ENCODE measurements around the gene LMX1B. TPM values are rescaled to one million over a fixed set of nuclear protein-coding genes. Genes with fewer than 3 reads are reported as not detected.

LMX1B gene
- total and polyA plus RNA-seq, 2 donors (not counting 3 experiments of a cell fraction or from before 2014, with no cell fraction given) = not detected

DNA sequence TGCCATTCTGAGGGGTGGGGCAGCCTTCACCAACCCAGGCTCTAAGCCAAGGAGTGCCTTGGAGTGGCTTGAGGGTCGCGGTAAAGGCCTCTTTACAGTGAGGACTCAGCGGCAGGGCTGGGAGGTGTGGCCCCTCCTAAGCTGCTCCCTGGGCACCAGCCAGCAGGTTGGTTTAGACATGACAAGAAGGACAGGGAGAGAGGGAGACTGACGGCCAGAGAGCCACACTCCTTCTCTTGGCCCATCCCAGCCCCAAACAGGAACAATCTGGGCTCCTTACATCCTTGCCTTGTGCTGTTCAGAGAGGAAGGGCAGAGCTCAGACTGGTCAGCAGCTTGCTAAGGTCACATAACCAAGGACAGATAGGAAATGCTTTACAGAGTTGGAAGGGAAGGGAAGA lies 94.5 kb downstream of the LMX1B start:
- no peaks in the 10 kb centered on the region for H3K9me3 ChIP-seq (replicated peaks; ENCODE audit: control insufficient read depth, insufficient read depth, low read length)
- H3K9me1 ChIP-seq (replicated peaks; ENCODE audit: control insufficient read depth, extremely low read depth, insufficient read depth, low read length) = no peaks in the 10 kb centered on the region
- TF ChIP-seq EZH2 (IDR thresholded peaks at IDR 0.05; ENCODE audit: borderline replicate concordance, low read depth, low read length, severe bottlenecking) = no peak
- TF ChIP-seq MYC (IDR thresholded peaks at IDR 0.05; ENCODE audit: low read depth, low read length) = no peak
- TF ChIP-seq, protein P1, sequence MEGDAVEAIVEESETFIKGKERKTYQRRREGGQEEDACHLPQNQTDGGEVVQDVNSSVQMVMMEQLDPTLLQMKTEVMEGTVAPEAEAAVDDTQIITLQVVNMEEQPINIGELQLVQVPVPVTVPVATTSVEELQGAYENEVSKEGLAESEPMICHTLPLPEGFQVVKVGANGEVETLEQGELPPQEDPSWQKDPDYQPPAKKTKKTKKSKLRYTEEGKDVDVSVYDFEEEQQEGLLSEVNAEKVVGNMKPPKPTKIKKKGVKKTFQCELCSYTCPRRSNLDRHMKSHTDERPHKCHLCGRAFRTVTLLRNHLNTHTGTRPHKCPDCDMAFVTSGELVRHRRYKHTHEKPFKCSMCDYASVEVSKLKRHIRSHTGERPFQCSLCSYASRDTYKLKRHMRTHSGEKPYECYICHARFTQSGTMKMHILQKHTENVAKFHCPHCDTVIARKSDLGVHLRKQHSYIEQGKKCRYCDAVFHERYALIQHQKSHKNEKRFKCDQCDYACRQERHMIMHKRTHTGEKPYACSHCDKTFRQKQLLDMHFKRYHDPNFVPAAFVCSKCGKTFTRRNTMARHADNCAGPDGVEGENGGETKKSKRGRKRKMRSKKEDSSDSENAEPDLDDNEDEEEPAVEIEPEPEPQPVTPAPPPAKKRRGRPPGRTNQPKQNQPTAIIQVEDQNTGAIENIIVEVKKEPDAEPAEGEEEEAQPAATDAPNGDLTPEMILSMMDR (IDR thresholded peaks at IDR 0.05; ENCODE audit: extremely low read depth in 1 of 2, insufficient read depth in 1 of 2, low read depth in 1 of 2, low read length in 2 of 2) = no peak
- no peak for TF ChIP-seq FOS (IDR thresholded peaks at IDR 0.05; ENCODE audit: borderline replicate concordance, insufficient read depth, low read length)
- no peak for TF ChIP-seq POLR2A (IDR thresholded peaks at IDR 0.05; ENCODE audit: low read depth, low read length)
- TF ChIP-seq GATA2 (IDR thresholded peaks at IDR 0.05; ENCODE audit: insufficient read depth, insufficient read length, low read depth, low read length) = no peak
- TF ChIP-seq POLR2AphosphoS5 (IDR thresholded peaks at IDR 0.05; ENCODE audit: insufficient read depth, low read depth, low read length) = no peak
- no peak for TF ChIP-seq JUN (IDR thresholded peaks at IDR 0.05; ENCODE audit: borderline replicate concordance, insufficient read depth, insufficient read length, low read depth)
- TF ChIP-seq, protein P2, sequence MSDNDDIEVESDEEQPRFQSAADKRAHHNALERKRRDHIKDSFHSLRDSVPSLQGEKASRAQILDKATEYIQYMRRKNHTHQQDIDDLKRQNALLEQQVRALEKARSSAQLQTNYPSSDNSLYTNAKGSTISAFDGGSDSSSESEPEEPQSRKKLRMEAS (IDR thresholded peaks at IDR 0.05; ENCODE audit: insufficient read depth, insufficient read length) = no peak
- no TSS peak for BruUV-seq (replicated peaks)
- no peaks in the 10 kb centered on the region for H3K79me2 ChIP-seq (ENCODE audit: control insufficient read depth, insufficient read depth, low read length)
- no peaks in the 10 kb centered on the region for H3K4me1 ChIP-seq (ENCODE audit: control insufficient read depth, extremely low read depth, insufficient read depth, low read length)
- H3K9ac ChIP-seq (replicated peaks; ENCODE audit: extremely low read depth, insufficient read depth, low read length) = no peak overlapping the region
- H2AFZ ChIP-seq (ENCODE audit: low read depth, low read length) = no peak overlapping the region
- ChIA-PET POLR2A (no interaction called here), CTCF (interaction anchor here (0.6 to 11.3 kb wide), 4 partner anchors 18 to 124 kb away, joined by 3 to 675 read pairs (median 4); no protein-coding TSS in a partner anchor)
- no peaks in the 10 kb centered on the region for H3K27me3 ChIP-seq (ENCODE audit: control insufficient read depth in 2 of 2, insufficient read depth in 2 of 2, low read length in 2 of 2)
- H3K4me2 ChIP-seq (ENCODE audit: insufficient read depth, low read length) = no peak overlapping the region
- H3K27ac ChIP-seq (ENCODE audit: insufficient read depth, low read depth, low read length) = no peak overlapping the region
- H4K20me1 ChIP-seq (replicated peaks; ENCODE audit: control insufficient read depth, extremely low read depth, insufficient read depth, low read length) = no peaks in the 10 kb centered on the region
- DNase-seq (ENCODE audit: low read depth, low spot score) (peak; percentile 37), FAIRE-seq (no peak)
- H3K4me3 ChIP-seq (replicated peaks in 1 of 3; ENCODE audit: insufficient read depth in 1 of 3, low read depth in 1 of 3, low read length in 3 of 3) = no peak overlapping the region
- dilution Hi-C loops (cut with MboI; ENCODE audit: extremely low pct_ligation_motif_present, low sequenced_read_pairs) (no loop called here), intact Hi-C loops (cut with micrococcal nuclease) (no loop called here)
- no peaks in the 10 kb centered on the region for H3K36me3 ChIP-seq (ENCODE audit: control insufficient read depth in 2 of 2, extremely low read depth in 1 of 2, insufficient read depth in 2 of 2, low read length in 2 of 2)

All from endothelial cell of umbilical vein (primary cell).